Measurements from ENCODE around the gene CHSY3. TPM values are rescaled to one million over a fixed set of nuclear protein-coding genes. Genes with fewer than 3 reads are reported as not detected.

The CHSY3 gene
- 1 to 10 TPM in 1 of 4 donors, under 1 TPM in 1, not detected in 2; 0.33 to 2.0 TPM for polyA plus RNA-seq
- long read RNA-seq, donor 1 = 0 reads
- long read RNA-seq, donor 2 = 0 reads
- long read RNA-seq, donor 3 = 0 reads
- long read RNA-seq, donor 4 = 0 reads
- long read RNA-seq, donor 5 = 0 reads
- long read RNA-seq, donor 6 = 0 reads
- long read RNA-seq, donor 7 = 0 reads
- long read RNA-seq, donor 8 = 0 reads
- long read RNA-seq, donor 9 = 0 reads
- long read RNA-seq, donor 10, partial matches to known transcripts = 6 of 6 reads
- long read RNA-seq, donor 10, other reads (novel, unspliced or antisense) = 0 of 6 reads

DNA sequence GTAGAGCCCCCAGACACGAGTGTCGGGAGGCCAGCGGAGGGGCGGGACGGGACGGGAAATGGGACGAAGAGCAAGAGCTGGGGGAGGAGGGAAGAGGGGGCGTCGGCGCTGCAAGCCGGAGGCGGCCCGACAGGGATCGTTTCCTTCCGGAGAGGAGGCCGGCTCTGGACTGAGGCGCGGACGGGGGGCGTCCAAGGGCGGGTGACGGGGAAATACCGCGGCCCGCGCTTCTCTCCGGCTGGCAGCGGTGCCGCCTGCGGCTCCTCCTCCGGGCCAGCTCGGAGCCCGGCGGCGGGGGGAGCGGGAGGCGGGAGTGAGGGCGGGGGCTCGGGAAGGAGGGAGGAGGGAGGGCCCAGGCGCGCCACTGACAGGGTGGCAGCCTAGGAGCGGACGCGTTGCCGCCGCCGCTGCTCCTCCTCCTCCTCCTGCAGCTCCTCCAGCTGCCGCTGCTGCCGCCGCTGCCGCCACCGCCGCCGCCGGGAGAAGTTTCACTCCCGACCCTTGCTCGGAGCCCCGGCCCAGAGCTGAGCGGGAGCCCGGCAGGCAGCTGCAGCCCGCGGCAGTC, at the start of gene CHSY3:
TSS of gene CHSY3 (plus strand) at position 364 of the 565 bp plus-strand sequence.
- 0 to 1% (median 1%) methylated on average over 15 to 59 of the region's 62 CpGs for WGBS, 3 donors
- H3K4me3 ChIP-seq (ENCODE audit: low read depth in 1 of 3, low read length in 3 of 3) = peak within 1 kb of the TSS; percentile 46 to 69 (median 68)
- DNase-seq (peak; percentile 65 to 86), FAIRE-seq (no peak)
- H3K27me3 ChIP-seq (ENCODE audit: control insufficient read depth in 3 of 3, insufficient read depth in 3 of 3, low read length in 3 of 3) = peaks cover 8 to 22% (median 11%) of the 10 kb centered on the region in 3 donors
- H3K27ac ChIP-seq (ENCODE audit: low read depth in 1 of 3, low read length in 2 of 3) = peak within 1 kb of the TSS; percentile 7 to 72 (median 32)
- no peaks in the 10 kb centered on the region for H3K9me3 ChIP-seq (ENCODE audit: control insufficient read depth in 2 of 2, insufficient read depth in 1 of 2, low read depth in 1 of 2, low read length in 1 of 2)
- no peaks in the 10 kb centered on the region for H3K36me3 ChIP-seq (ENCODE audit: control insufficient read depth in 3 of 3, insufficient read depth in 2 of 3, low read depth in 1 of 3, low read length in 3 of 3)
- H3K4me1 ChIP-seq (ENCODE audit: control insufficient read depth in 3 of 3, insufficient read depth in 2 of 3, low read depth in 1 of 3, low read length in 2 of 3) = peaks cover 0 to 13% (median 1%) of the 10 kb centered on the region in 3 donors

DNA sequence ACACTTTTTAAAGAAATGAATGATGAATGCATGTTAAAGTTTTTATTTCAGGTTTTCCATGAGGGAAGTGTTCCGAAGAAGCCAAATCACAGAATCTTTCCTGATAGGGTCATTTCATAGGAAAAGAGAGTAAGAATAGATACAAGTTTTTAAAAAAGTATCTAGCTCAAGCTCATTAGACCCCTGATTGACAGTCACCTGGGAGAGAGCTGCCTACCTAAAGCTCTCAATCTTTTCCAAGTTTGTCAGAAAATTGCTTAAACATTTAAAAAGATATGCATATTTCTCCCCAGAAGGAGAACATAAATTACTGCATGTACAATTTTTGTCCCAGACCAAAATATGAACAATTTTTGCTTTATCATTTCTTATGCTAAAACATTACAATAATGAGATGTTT, 47.9 kb upstream of the CHSY3 start:
- Histone ChIP-seq H3K27me3 (ENCODE audit: control insufficient read depth in 3 of 3, insufficient read depth in 3 of 3, low read length in 3 of 3) (no peaks in the 10 kb centered on the region), H3K36me3 (ENCODE audit: control insufficient read depth in 3 of 3, insufficient read depth in 2 of 3, low read depth in 1 of 3, low read length in 3 of 3) (no peaks in the 10 kb centered on the region), H3K4me3 (ENCODE audit: low read depth in 1 of 3, low read length in 3 of 3) (no peak overlapping the region), H3K4me1 (ENCODE audit: control insufficient read depth in 3 of 3, insufficient read depth in 2 of 3, low read depth in 1 of 3, low read length in 2 of 3) (no peaks in the 10 kb centered on the region), H3K27ac (ENCODE audit: low read depth in 1 of 3, low read length in 2 of 3) (no peak overlapping the region), H3K9me3 (ENCODE audit: control insufficient read depth in 2 of 2, insufficient read depth in 1 of 2, low read depth in 1 of 2, low read length in 1 of 2) (no peaks in the 10 kb centered on the region)
- no peak for FAIRE-seq
- 91 to 98% (median 94%) methylated on average over 1 of the region's 1 CpG for WGBS, 3 donors
- no peak for DNase-seq

DNA sequence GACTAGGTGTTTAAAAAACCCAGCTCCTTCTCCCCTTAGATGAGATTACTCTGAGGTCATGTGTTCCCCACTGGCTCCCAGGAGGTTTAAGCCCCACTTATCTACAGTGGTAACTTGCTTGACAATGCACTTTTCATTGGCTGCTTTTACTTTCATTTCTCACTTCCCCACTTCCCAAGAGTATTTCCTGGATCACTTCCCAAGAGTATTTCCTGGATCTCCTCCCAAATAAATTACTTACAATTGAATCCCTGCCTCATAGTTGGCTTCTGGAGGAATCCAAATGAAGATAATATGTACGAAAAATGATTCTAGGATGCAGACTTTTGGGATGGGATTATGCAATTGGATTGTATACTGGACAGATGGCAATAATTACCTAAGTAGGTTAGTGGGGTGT, 47.1 kb upstream of the CHSY3 start:
- H3K27me3 ChIP-seq (ENCODE audit: control insufficient read depth in 3 of 3, insufficient read depth in 3 of 3, low read length in 3 of 3) = no peaks in the 10 kb centered on the region
- 51 to 68% (median 51%) methylated on average over 1 of the region's 1 CpG for WGBS, 3 donors
- no peaks in the 10 kb centered on the region for H3K36me3 ChIP-seq (ENCODE audit: control insufficient read depth in 3 of 3, insufficient read depth in 2 of 3, low read depth in 1 of 3, low read length in 3 of 3)
- H3K9me3 ChIP-seq (ENCODE audit: control insufficient read depth in 2 of 2, insufficient read depth in 1 of 2, low read depth in 1 of 2, low read length in 1 of 2) = no peaks in the 10 kb centered on the region
- no peak for DNase-seq
- no peak overlapping the region for H3K27ac ChIP-seq (ENCODE audit: low read depth in 1 of 3, low read length in 2 of 3)
- FAIRE-seq = no peak
- H3K4me1 ChIP-seq (ENCODE audit: control insufficient read depth in 3 of 3, insufficient read depth in 2 of 3, low read depth in 1 of 3, low read length in 2 of 3) = no peaks in the 10 kb centered on the region
- no peak overlapping the region for H3K4me3 ChIP-seq (ENCODE audit: low read depth in 1 of 3, low read length in 3 of 3)

DNA sequence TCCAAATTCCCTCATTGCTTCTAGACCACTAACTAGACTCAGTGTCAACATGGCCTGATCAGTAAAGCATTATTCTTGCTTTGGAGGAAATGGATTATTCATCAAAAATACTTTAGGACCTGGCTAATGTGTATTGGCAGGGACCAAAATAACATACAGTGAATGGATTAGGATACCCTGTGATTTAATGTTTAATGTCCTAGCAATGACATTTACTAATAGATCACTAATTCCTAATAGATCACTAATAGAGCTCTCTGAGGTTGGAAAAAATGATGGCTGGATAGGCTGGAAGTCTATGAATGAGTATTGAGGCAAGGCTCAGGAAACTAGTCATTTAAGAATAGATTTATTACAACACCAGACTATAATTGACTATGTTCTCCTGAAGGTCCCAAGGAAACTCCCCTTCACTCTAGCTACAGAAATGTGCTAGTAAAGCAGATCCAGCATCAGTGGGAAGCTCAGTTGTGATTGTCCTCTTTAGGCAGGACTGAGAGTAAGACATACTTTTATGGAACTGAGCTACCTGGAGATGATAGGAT, 46.1 kb upstream of the CHSY3 start:
- Histone ChIP-seq H3K27ac (ENCODE audit: low read depth in 1 of 3, low read length in 2 of 3) (no peak overlapping the region), H3K4me1 (ENCODE audit: control insufficient read depth in 3 of 3, insufficient read depth in 2 of 3, low read depth in 1 of 3, low read length in 2 of 3) (no peaks in the 10 kb centered on the region), H3K4me3 (ENCODE audit: low read depth in 1 of 3, low read length in 3 of 3) (no peak overlapping the region), H3K36me3 (ENCODE audit: control insufficient read depth in 3 of 3, insufficient read depth in 2 of 3, low read depth in 1 of 3, low read length in 3 of 3) (no peaks in the 10 kb centered on the region), H3K27me3 (ENCODE audit: control insufficient read depth in 3 of 3, insufficient read depth in 3 of 3, low read length in 3 of 3) (no peaks in the 10 kb centered on the region), H3K9me3 (ENCODE audit: control insufficient read depth in 2 of 2, insufficient read depth in 1 of 2, low read depth in 1 of 2, low read length in 1 of 2) (no peaks in the 10 kb centered on the region)
- FAIRE-seq (no peak), DNase-seq (no peak)

GRCh38 chr5:129884322-129884721, 19.9 kb upstream of the CHSY3 start:
- DNase-seq (no peak), FAIRE-seq (no peak)
- Histone ChIP-seq H3K9me3 (ENCODE audit: control insufficient read depth in 2 of 2, insufficient read depth in 1 of 2, low read depth in 1 of 2, low read length in 1 of 2) (no peaks in the 10 kb centered on the region), H3K27ac (ENCODE audit: low read depth in 1 of 3, low read length in 2 of 3) (no peak overlapping the region), H3K27me3 (ENCODE audit: control insufficient read depth in 3 of 3, insufficient read depth in 3 of 3, low read length in 3 of 3) (peaks cover 0 to 2% (median 0%) of the 10 kb centered on the region in 3 donors), H3K4me3 (ENCODE audit: low read depth in 1 of 3, low read length in 3 of 3) (no peak overlapping the region), H3K36me3 (ENCODE audit: control insufficient read depth in 3 of 3, insufficient read depth in 2 of 3, low read depth in 1 of 3, low read length in 3 of 3) (no peaks in the 10 kb centered on the region), H3K4me1 (ENCODE audit: control insufficient read depth in 3 of 3, insufficient read depth in 2 of 3, low read depth in 1 of 3, low read length in 2 of 3) (no peaks in the 10 kb centered on the region)
- 82 to 85% (median 85%) methylated on average over 1 of the region's 1 CpG for WGBS, 3 donors

DNA sequence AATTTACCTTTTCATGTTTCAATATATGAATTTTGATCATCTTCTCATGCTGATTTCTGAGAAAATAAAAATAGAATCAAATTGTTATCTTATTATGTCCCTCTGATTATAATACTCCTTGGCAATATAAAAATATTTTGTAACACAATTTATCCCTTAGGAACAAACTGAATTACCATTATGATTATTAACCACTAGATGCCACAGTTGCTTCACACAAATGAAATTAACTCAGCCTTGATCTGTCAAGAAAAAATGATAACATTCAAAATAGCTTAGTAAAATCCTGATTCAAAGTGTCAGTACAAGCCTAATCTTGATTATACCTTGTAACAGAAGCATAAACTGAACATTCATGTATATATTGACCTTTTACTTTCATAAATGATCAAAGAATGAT, 4.8 kb upstream of the CHSY3 start:
- Histone ChIP-seq H3K4me3 (ENCODE audit: low read depth in 1 of 3, low read length in 3 of 3) (no peak overlapping the region), H3K27ac (ENCODE audit: low read depth in 1 of 3, low read length in 2 of 3) (no peak overlapping the region), H3K4me1 (ENCODE audit: control insufficient read depth in 3 of 3, insufficient read depth in 2 of 3, low read depth in 1 of 3, low read length in 2 of 3) (no peaks in the 10 kb centered on the region), H3K36me3 (ENCODE audit: control insufficient read depth in 3 of 3, insufficient read depth in 2 of 3, low read depth in 1 of 3, low read length in 3 of 3) (no peaks in the 10 kb centered on the region), H3K27me3 (ENCODE audit: control insufficient read depth in 3 of 3, insufficient read depth in 3 of 3, low read length in 3 of 3) (peaks cover 2 to 11% (median 3%) of the 10 kb centered on the region in 3 donors), H3K9me3 (ENCODE audit: control insufficient read depth in 2 of 2, insufficient read depth in 1 of 2, low read depth in 1 of 2, low read length in 1 of 2) (no peaks in the 10 kb centered on the region)
- FAIRE-seq (no peak), DNase-seq (no peak)

- no peaks in the 10 kb centered on the region for H3K36me3 ChIP-seq (ENCODE audit: control insufficient read depth in 3 of 3, insufficient read depth in 2 of 3, low read depth in 1 of 3, low read length in 3 of 3)
- 72 to 87% (median 77%) methylated on average over 6 of the region's 6 CpGs for WGBS, 3 donors
These were observed 1.4 kb upstream of the CHSY3 start for GRCh38 chr5:129902816-129903215.

GRCh38 chr5:129903466-129904101, 681 bp upstream of the CHSY3 start:
- 2 to 7% (median 4%) methylated on average over 28 to 29 of the region's 29 CpGs for WGBS, 3 donors
- H3K36me3 ChIP-seq (ENCODE audit: control insufficient read depth in 3 of 3, insufficient read depth in 2 of 3, low read depth in 1 of 3, low read length in 3 of 3) = no peaks in the 10 kb centered on the region
- peak overlapping the region; percentile 11 to 69 (median 68) for H3K4me3 ChIP-seq (ENCODE audit: low read depth in 1 of 3, low read length in 3 of 3)
- peaks cover 8 to 22% (median 11%) of the 10 kb centered on the region in 3 donors for H3K27me3 ChIP-seq (ENCODE audit: control insufficient read depth in 3 of 3, insufficient read depth in 3 of 3, low read length in 3 of 3)
- no peaks in the 10 kb centered on the region for H3K9me3 ChIP-seq (ENCODE audit: control insufficient read depth in 2 of 2, insufficient read depth in 1 of 2, low read depth in 1 of 2, low read length in 1 of 2)
- no peak for DNase-seq
- H3K27ac ChIP-seq (ENCODE audit: low read depth in 1 of 3, low read length in 2 of 3) = peak overlapping the region in 2 of 3 donors; percentile 7 to 50
- H3K4me1 ChIP-seq (ENCODE audit: control insufficient read depth in 3 of 3, insufficient read depth in 2 of 3, low read depth in 1 of 3, low read length in 2 of 3) = peaks cover 0 to 13% (median 1%) of the 10 kb centered on the region in 3 donors
- FAIRE-seq = no peak

More at GRCh38 chr5:129902816-129903215, 1.4 kb upstream of the CHSY3 start:
- peaks cover 0 to 13% (median 1%) of the 10 kb centered on the region in 3 donors for H3K4me1 ChIP-seq (ENCODE audit: control insufficient read depth in 3 of 3, insufficient read depth in 2 of 3, low read depth in 1 of 3, low read length in 2 of 3)
- no peaks in the 10 kb centered on the region for H3K9me3 ChIP-seq (ENCODE audit: control insufficient read depth in 2 of 2, insufficient read depth in 1 of 2, low read depth in 1 of 2, low read length in 1 of 2)
- no peak overlapping the region for H3K4me3 ChIP-seq (ENCODE audit: low read depth in 1 of 3, low read length in 3 of 3)
- no peak overlapping the region for H3K27ac ChIP-seq (ENCODE audit: low read depth in 1 of 3, low read length in 2 of 3)
- FAIRE-seq (no peak), DNase-seq (no peak)
- H3K27me3 ChIP-seq (ENCODE audit: control insufficient read depth in 3 of 3, insufficient read depth in 3 of 3, low read length in 3 of 3) = peaks cover 8 to 22% (median 11%) of the 10 kb centered on the region in 3 donors

Data from small intestine (tissue), 16 donors.